Activated CD4-positive, alpha-beta T cell treated with anti-CD3 and anti-CD28 coated beads, Interleukin-2, amount 10 ng/mL, durations not matched to agents 24 days and 14 days (primary cell): ENCODE measurements around the gene TRH. TPM values are rescaled to one million over a fixed set of nuclear protein-coding genes. Genes with fewer than 3 reads are reported as not detected.
"Not testable (repeated sequence)": the region's sequence is repeated elsewhere in the genome, so short reads cannot be mapped to it uniquely, and the experiment has no call there.

Experiments
- DNase-seq: peaks from one replicate; pipeline ENCODE4 v3.0.0; 2022
- H3K27ac Mint-ChIP-seq: one replicate; pipeline ENCODE4 v1.8.0; 2022; ENCODE audit warnings: mild to moderate bottlenecking, mixed read lengths
- H3K27me3 Mint-ChIP-seq: one replicate; pipeline ENCODE4 v1.8.0; 2022; ENCODE audit warnings: mixed read lengths
- H3K36me3 Mint-ChIP-seq: one replicate; pipeline ENCODE4 v1.8.0; 2022; ENCODE audit warnings: low read depth, mild to moderate bottlenecking, mixed read lengths
- H3K4me1 Mint-ChIP-seq: one replicate; pipeline ENCODE4 v1.8.0; 2021; ENCODE audit warnings: mixed read lengths
- H3K4me3 Mint-ChIP-seq: one replicate; pipeline ENCODE4 v1.8.0; 2022; ENCODE audit warnings: mild to moderate bottlenecking, moderate library complexity, mixed read lengths
- H3K9me3 Mint-ChIP-seq: one replicate; pipeline ENCODE4 v1.8.0; 2021; ENCODE audit warnings: mixed read lengths
- intact Hi-C: fragments of 100-400 bp; cut with micrococcal nuclease; formaldehyde crosslinking; loops from one replicate; pipeline ENCODE4 v1.15.1; 2023
- total RNA-seq: library from RNA; stranded (reverse); gene quantifications from 2 replicates; pipeline ENCODE4 v1.2.3, GENCODE V29; 2022

Gene TRH
- total RNA-seq, 1 donor from 2014 or later: not detected

DNA sequence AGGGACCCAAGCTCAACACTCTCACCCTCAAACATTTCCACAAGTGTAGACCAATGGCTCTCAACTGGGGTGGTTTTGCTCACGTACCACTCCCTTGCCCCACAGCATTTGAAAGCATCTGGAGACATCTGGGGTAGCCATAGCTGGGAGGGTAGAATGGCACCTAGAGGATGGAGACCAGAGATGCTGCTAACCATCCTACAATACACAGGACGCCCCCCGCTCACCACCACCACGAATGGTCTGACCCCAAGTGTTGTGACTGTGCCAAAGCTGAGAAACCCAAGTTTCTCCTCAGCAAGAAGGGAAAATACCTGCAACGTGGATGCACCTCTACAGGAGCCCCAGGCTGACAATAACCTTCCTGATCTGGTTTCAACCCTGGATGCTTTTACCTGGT lies 24.7 kb downstream of the TRH start:
- intact Hi-C loops: loop anchor here (5.0 kb wide), 1 partner anchor 507 kb away; no protein-coding TSS in a partner anchor
- H3K4me1 Mint-ChIP-seq, DNase-seq, H3K9me3 Mint-ChIP-seq, H3K27ac Mint-ChIP-seq, H3K36me3 Mint-ChIP-seq, H3K4me3 Mint-ChIP-seq: not testable (repeated sequence)
- H3K27me3 Mint-ChIP-seq: peaks cover 47% of the 10 kb centered on the region

DNA sequence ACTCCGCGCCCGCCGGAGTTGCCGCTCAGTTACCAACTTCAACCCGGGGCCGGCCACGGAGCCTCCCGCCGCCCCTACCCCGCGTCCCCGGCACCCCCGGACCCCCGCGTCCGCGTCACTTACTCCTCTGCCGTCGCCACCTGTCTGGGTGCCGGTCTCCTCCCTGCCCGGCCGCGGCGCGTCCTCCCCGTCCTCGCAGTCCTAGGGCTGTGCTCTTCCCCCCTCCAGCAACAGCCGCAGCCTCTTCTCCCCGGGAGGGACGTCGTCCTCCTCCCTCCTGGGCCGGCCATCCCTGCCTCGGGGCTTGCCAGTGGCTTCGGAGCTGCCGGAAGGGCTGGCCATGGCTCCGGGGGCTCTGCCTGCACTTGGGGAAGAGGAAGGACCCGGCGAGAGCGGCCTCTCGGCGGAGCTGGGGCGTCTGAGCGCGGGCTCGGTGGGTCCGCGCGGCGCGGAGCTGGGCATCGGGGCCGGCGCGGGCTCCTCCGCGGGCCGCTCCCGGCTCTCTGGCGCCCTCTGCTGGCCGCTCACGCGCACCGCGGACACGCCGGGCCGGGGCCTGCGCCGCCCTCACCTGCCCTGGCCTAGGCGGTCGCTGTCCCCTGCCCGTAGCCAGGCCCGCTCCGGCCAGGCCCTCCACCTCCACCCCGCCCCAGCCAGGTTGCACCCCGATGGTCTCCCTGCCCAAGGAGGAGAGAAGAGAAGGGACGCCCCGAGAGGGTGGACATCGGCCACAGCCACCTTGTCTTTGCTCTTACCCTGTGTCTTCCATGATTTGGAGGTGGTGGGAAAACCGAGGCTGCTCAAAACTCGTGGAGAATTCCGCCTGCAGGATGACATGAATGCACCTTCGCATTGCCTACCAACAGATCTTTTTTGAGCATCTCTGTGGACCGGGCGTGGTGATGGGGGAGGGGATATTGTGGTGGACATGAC lies 28.4 kb downstream of the TRH start:
- DNase-seq: peak; percentile 92
- H3K4me1 Mint-ChIP-seq, H3K36me3 Mint-ChIP-seq, H3K9me3 Mint-ChIP-seq: not testable (repeated sequence)
- H3K27ac Mint-ChIP-seq: peak overlapping the region; percentile 34
- peaks cover 51% of the 10 kb centered on the region for H3K27me3 Mint-ChIP-seq
- H3K4me3 Mint-ChIP-seq: peak overlapping the region; percentile 62
- intact Hi-C loops: loop anchor here (5.0 to 10.0 kb wide), 2 partner anchors 58 to 376 kb away; no protein-coding TSS in a partner anchor

DNA sequence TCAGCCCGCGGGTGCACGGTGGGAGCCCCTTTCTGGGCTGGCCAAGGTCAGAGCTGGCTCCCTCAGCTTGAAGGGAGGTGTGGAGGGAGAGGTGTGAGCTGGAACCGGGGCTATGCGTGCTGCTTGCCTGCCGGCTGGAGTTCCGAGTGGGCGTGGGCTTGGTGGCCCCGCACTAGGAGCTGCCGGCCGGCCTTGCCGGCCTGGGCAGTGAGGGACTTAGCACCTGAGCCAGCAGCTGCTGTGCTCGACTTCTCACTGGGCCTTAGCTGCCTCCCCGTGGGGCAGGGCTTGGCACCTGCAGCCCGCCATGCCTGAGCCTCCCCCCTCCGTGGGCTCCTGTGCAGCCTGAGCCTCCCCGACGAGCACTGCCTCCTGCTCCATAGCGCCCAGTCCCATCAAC lies 36.0 kb downstream of the TRH start:
- Mint-ChIP-seq H3K4me1 (no peaks in the 10 kb centered on the region), H3K4me3 (no peak overlapping the region), H3K36me3 (no peaks in the 10 kb centered on the region), H3K27ac (no peak overlapping the region), H3K9me3 (no peaks in the 10 kb centered on the region), H3K27me3 (peaks cover 16% of the 10 kb centered on the region)
- intact Hi-C loops: no loop called here
- no peak for DNase-seq

DNA sequence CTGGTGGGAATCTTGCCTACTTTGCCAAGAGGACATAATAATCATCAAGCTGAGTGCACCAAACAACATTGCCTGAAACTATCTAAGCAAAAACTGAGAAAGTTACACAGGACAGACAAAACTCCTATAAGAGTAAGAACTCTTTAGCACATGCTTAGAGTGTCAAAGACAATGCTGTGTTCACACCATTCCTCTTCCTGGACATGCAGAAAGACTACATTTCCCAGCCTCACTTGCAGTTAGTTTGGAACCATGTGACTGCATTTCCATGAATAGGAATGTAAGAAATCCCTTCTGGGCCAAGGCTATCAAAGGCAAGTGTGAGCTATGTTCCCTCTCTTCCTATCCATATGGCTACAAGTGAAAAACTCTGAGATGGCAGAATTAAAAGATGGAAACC lies 37.6 kb downstream of the TRH start:
- intact Hi-C loops, H3K4me3 Mint-ChIP-seq, H3K27me3 Mint-ChIP-seq, H3K27ac Mint-ChIP-seq, H3K36me3 Mint-ChIP-seq, DNase-seq, H3K9me3 Mint-ChIP-seq, H3K4me1 Mint-ChIP-seq: not testable (repeated sequence)

DNA sequence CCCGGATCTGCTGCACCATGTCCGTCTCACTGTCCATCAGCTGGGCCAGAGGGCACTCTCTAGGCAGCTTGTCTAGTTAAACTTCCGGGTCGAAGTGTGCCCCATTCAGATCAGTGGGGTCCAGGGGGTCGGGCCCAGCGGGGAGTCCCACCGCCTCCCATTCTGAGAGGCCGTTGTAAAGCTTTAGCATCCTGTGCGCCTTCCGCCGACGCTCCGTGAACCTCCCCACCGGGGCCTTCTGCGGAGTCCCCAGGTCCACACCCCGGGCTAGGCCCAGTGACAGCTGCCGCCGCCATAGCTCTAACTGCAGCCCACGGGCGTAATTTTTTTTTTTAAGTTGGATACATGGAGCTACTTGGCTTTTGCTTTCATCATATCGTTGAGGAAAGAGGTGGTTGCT lies 38.7 kb downstream of the TRH start:
- intact Hi-C loops, H3K4me3 Mint-ChIP-seq, H3K36me3 Mint-ChIP-seq, H3K9me3 Mint-ChIP-seq, H3K27ac Mint-ChIP-seq, H3K4me1 Mint-ChIP-seq, DNase-seq, H3K27me3 Mint-ChIP-seq: not testable (repeated sequence)

DNA sequence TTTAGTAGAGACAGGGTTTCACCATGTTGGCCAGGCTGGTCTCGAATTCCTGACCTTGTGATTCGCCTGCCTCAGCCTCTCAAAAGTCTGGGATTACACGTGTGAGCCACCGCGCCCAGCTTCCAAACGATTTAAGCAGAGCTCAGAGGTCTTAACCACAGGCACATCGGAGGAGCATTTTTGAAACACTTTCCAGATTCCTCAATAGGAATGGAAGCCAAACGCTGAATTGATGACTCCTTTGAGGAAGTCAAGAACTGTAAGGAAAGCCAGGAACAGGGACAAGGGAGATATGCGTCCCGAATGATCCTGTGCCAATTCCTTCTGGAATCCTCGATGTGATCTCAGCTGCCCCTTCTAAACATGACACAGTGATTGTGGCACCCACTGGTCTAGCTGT lies 40.0 kb downstream of the TRH start:
- Mint-ChIP-seq H3K36me3 (no peaks in the 10 kb centered on the region), H3K9me3 (no peaks in the 10 kb centered on the region), H3K27me3 (peaks cover 2% of the 10 kb centered on the region), H3K4me1 (no peaks in the 10 kb centered on the region), H3K4me3 (no peak overlapping the region), H3K27ac (no peak overlapping the region)
- intact Hi-C loops: no loop called here
- DNase-seq: no peak

DNA sequence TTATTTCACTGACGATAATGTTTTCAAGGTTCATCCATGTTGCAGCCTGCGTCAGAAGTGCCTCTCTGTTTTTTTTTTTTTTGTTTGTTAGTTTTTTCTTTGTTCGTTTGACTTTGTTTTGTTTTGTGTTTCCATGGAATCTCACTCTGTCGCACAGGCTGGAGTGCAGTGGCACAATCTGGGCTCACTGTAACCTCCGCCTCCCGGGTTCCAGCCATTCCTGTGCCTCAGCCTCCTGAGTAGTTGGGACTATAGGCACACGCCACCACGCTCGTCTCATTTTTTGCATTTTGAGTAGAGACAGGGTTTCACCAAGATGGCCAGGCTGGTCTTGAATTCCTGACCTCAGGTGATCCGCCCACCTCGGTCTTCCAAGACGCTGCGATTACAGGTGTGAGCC lies 43.1 kb downstream of the TRH start:
- H3K27ac Mint-ChIP-seq, H3K9me3 Mint-ChIP-seq, intact Hi-C loops, H3K27me3 Mint-ChIP-seq, H3K4me1 Mint-ChIP-seq, DNase-seq, H3K36me3 Mint-ChIP-seq, H3K4me3 Mint-ChIP-seq: not testable (repeated sequence)

DNA sequence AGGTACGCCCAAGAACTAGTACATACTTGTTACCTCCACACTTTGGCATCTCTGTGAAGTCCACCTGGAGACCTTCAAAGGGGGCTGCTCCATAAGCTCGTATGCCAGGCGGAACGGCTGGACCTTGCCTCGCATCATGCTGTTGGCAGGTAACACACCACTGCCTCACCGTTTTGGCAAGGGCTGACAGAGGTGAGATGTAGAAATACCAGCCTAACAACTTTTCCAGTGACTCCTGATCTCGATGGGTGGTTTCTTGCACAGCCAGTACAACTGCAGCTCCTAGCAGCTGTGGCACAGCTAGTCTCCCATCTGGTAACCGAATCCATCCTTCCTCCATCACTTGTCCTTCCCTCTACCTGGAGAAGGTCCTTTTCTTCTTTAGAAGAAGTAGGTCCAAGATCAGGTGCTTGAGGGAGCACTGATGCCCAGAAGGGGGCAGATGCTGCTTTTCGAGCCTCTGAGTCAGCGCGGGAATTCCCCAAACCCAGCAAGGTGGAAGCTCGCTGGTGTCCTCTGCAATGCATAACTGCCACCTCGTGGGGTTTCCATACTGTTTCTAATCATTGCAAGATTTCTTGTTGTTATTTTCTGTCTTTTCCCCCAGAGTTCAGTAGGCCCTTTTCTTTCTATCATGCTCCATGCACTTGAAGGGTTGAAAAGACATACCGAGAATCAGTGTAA lies 51.8 kb downstream of the TRH start:
- H3K36me3 Mint-ChIP-seq, H3K4me3 Mint-ChIP-seq, H3K4me1 Mint-ChIP-seq, H3K9me3 Mint-ChIP-seq, H3K27ac Mint-ChIP-seq, H3K27me3 Mint-ChIP-seq: not testable (repeated sequence)
- intact Hi-C loops: loop anchor here (5.0 kb wide), 1 partner anchor 71 kb away; no protein-coding TSS in a partner anchor
- DNase-seq: peak; percentile 73

DNA sequence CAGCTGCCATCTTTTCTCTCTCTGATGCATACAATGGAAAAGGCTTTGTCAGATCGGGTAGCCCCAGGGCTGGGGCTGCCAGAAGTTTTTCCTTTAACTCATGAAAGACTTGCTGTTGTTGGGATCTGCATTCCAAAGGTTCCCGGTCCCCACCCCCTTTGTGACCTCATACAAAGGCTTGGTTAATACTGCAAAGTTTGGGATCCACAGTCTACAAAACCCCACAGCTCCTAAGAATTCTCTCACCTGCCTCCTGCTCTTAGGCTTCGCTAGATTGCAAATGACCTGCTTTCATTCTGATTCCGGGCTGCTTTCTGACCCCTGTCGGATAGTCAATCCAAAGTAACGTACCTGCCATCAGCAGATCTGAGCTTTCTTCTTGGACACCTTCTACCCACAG lies 52.9 kb downstream of the TRH start:
- not testable (repeated sequence) for H3K27ac Mint-ChIP-seq, H3K27me3 Mint-ChIP-seq, DNase-seq, H3K4me1 Mint-ChIP-seq, H3K4me3 Mint-ChIP-seq, H3K36me3 Mint-ChIP-seq, H3K9me3 Mint-ChIP-seq
- intact Hi-C loops: loop anchor here (5.0 kb wide), 1 partner anchor 70 kb away; no protein-coding TSS in a partner anchor

Other genes with a start within 250 kb of the TRH start
- gene TMCC1, start 81.0 kb upstream of the TRH start, total RNA-seq: 19.2 and 21.0 TPM in 2 replicates
- gene ALG1L2, start 107.1 kb downstream of the TRH start, total RNA-seq: not detected in 2 replicates